K562 (cell line): Measurements from ENCODE around the gene CLASP2. TPM values are rescaled to one million over a fixed set of nuclear protein-coding genes. Genes with fewer than 3 reads are reported as not detected.

Source experiments
- CBX8 ChIP-seq: fragments of 200-600 bp; sonication (generic); IDR thresholded peaks from 2 replicates; pipeline ENCODE4 v1.6.1; 2012; ENCODE audit warnings: borderline replicate concordance, mixed run types, low read depth, mild to moderate bottlenecking, moderate library complexity, mixed read lengths, low read length, control low read depth, inconsistent platforms; ENCODE audit not compliant: poor library complexity, severe bottlenecking; ENCODE audit errors: extremely low read depth
- CGGBP1 ChIP-seq: fragments of 250-450 bp; sonication (Bioruptor Pico); IDR thresholded peaks from 2 replicates; pipeline ENCODE4 v1.9.0; 2021; ENCODE audit warnings: mild to moderate bottlenecking
- GABPB1 ChIP-seq: sonication (generic); formaldehyde crosslinking; IDR thresholded peaks from 2 replicates; pipeline ENCODE4 v1.8.0; 2022; ENCODE audit warnings: mild to moderate bottlenecking, missing genetic modification reagents
- HDGF ChIP-seq: fragments of 450-650 bp; IDR thresholded peaks from 2 replicates; pipeline ENCODE4 v1.6.1; 2016
- HMG20A ChIP-seq: fragments of 450-650 bp; formaldehyde crosslinking; conservative IDR thresholded peaks from 2 replicates; pipeline ENCODE4 v1.4.0; 2020; ENCODE audit warnings: mild to moderate bottlenecking, mixed read lengths
- JUNB ChIP-seq: fragments of 450-650 bp; formaldehyde crosslinking; conservative IDR thresholded peaks from 2 replicates; pipeline ENCODE4 v1.4.0; 2020; ENCODE audit warnings: mild to moderate bottlenecking
- MAFK ChIP-seq: IDR thresholded peaks from 2 replicates; pipeline ENCODE4 v1.6.1; 2011; ENCODE audit warnings: low read length, improper control_type of control experiment
- MAX ChIP-seq: sonication (generic); formaldehyde crosslinking; IDR thresholded peaks from 2 replicates; pipeline ENCODE4 v1.9.0; 2022; ENCODE audit warnings: mild to moderate bottlenecking, missing genetic modification reagents
- MTA1 ChIP-seq: fragments of 450-650 bp; IDR thresholded peaks from 2 replicates; pipeline ENCODE4 v1.6.1; 2017; ENCODE audit warnings: borderline replicate concordance
- OTX1 ChIP-seq: fragments of 450-650 bp; formaldehyde crosslinking; IDR thresholded peaks from 2 replicates; pipeline ENCODE4 v1.4.0; 2022; ENCODE audit warnings: mild to moderate bottlenecking
- RREB1 ChIP-seq: fragments of 250-450 bp; sonication (Bioruptor Pico); IDR thresholded peaks from 2 replicates; pipeline ENCODE4 v1.4.0; 2020
- SMARCB1 ChIP-seq: IDR thresholded peaks from 2 replicates; pipeline ENCODE4 v1.6.1; 2011; ENCODE audit warnings: improper control_type of control experiment, low read depth; ENCODE audit not compliant: insufficient read length
- SNIP1 ChIP-seq: fragments of 450-650 bp; IDR thresholded peaks from 2 replicates; pipeline ENCODE4 v1.7.1; 2017; ENCODE audit warnings: low read depth, mild to moderate bottlenecking
- USF2 ChIP-seq: sonication (generic); formaldehyde crosslinking; IDR thresholded peaks from 2 replicates; pipeline ENCODE4 v1.5.0; 2020; ENCODE audit warnings: missing genetic modification reagents
- ZBTB33 ChIP-seq: sonication (generic); formaldehyde crosslinking; IDR thresholded peaks from 2 replicates; pipeline ENCODE4 v1.8.1; 2023; ENCODE audit warnings: mild to moderate bottlenecking, missing genetic modification reagents
- ZFP30 ChIP-seq: fragments of 250-450 bp; sonication (Bioruptor Pico); IDR thresholded peaks from 2 replicates; pipeline ENCODE4 v1.8.0; 2022; ENCODE audit warnings: moderate library complexity, mild to moderate bottlenecking, inconsistent platforms, borderline replicate concordance
- ZFPM2 ChIP-seq: fragments of 250-450 bp; sonication (Bioruptor Pico); IDR thresholded peaks from 2 replicates; pipeline ENCODE4 v1.5.1; 2022; ENCODE audit warnings: mild to moderate bottlenecking
- ZNF24 ChIP-seq: fragments of 450-650 bp; IDR thresholded peaks from 2 replicates; pipeline ENCODE4 v1.6.1; 2016
- polyA plus RNA-seq, 8 experiments: library from polyadenylated mRNA; depleted of rRNA in 4 of 8; stranded (reverse) in 5 of 8; unstranded in 3 of 8; fragments of >200 nt; fragmentation: Nextera tagmentation in 2 of 8; fragmentation: Illumina TruSeq in 1 of 8; extraction: Ambion mirVana in 2 of 8; extraction: Trizol in 1 of 8; gene quantifications; 2 replicates each; pipeline versions ENCODE4 v1.2.1 to v1.2.3, GENCODE V29; 2011 to 2014; ENCODE audit warnings: inconsistent platforms in 1 of 8, missing spikeins in 1 of 8
- total RNA-seq, 7 experiments: library from RNA; depleted of rRNA in 6 of 7; stranded (reverse); fragments of >200 nt in 6 of 7; fragmentation: Illumina TruSeq in 2 of 7; extraction: Trizol in 2 of 7; gene quantifications; 2 replicates each; pipeline versions ENCODE4 v1.2.1 to v1.2.3, GENCODE V29; 2011 to 2021; ENCODE audit warnings: low replicate concordance in 1 of 7

CLASP2 gene
- total and polyA plus RNA-seq, 9 of the 15 experiments (the other 6 are each of a cell fraction or from before 2014, with no cell fraction given), result 13.5 to 107 (median 71.8) TPM

GRCh38 chr3:33658991-33659848 is 58.8 kb downstream of the CLASP2 start (continued):
- TF ChIP-seq RREB1 (CRISPR knock-in tag) (no peak), ZNF24 (no peak), USF2 (CRISPR knock-in tag) (no peak), OTX1 (no peak), SNIP1 (no peak), MTA1 (peak; percentile 82), ZFPM2 (CRISPR knock-in tag) (no peak), CBX8 (no peak), ZFP30 (no peak), CGGBP1 (CRISPR knock-in tag) (no peak), HDGF (no peak), HMG20A (CRISPR knock-in tag) (no peak), JUNB (no peak), GABPB1 (CRISPR knock-in tag) (no peak), MAFK (no peak), SMARCB1 (no peak), MAX (no peak), ZBTB33 (CRISPR knock-in tag) (no peak)
